Caco-2 (cell line): ENCODE data around the gene CROCC. TPM values are rescaled to one million over a fixed set of nuclear protein-coding genes. Genes with fewer than 3 reads are reported as not detected.

ENCODE experiments used
- BruUV-seq: library from RNA; stranded (reverse); fragments of 400-500 nt; replicated peaks from 2 replicates; lab custom pipeline; 2021; lab: Mats Ljungman, UMichigan
- CTCF ChIA-PET: fragments of 300-600 bp; sonication (Branson Sonifier 250); formaldehyde crosslinking; loops from one replicate; lab custom pipeline; 2022; ENCODE audit warnings: antibody characterized with exemption; lab: Charles Lee
- POLR2A ChIA-PET: fragments of 300-600 bp; sonication (Branson Sonifier 250); formaldehyde crosslinking; loops from one replicate; lab custom pipeline; 2022; ENCODE audit warnings: antibody characterized with exemption; lab: Charles Lee
- DNase-seq, 2 experiments: peaks; one replicate each; pipeline versions ENCODE4 v3.0.0 to v3.0.0-alpha.2; 2020 to 2022
- H3K27me3 ChIP-seq: replicated peaks from 2 replicates; pipeline ENCODE4 v1.6.0; 2011; ENCODE audit warnings: low read length; ENCODE audit not compliant: control insufficient read depth, insufficient read depth
- H3K36me3 ChIP-seq: 2 replicates; pipeline ENCODE4 v1.5.1; 2011; ENCODE audit warnings: low read length; ENCODE audit not compliant: control insufficient read depth, insufficient read depth
- H3K4me1 ChIP-seq: fragments of 250-450 bp; sonication (Bioruptor Pico); 2 replicates; pipeline ENCODE4 v1.5.1; 2020; ENCODE audit warnings: mild to moderate bottlenecking
- H3K4me3 ChIP-seq: 2 replicates; pipeline ENCODE4 v1.5.1; 2011; ENCODE audit warnings: low read depth, mild to moderate bottlenecking, control low read depth, low read length
- H3K9me3 ChIP-seq: fragments of 250-450 bp; sonication (Bioruptor Pico); 2 replicates; pipeline ENCODE4 v1.5.1; 2020; ENCODE audit warnings: mild to moderate bottlenecking, moderate library complexity
- H3K27ac Mint-ChIP-seq: one replicate; pipeline ENCODE4 v1.8.0; 2022; ENCODE audit warnings: mixed read lengths; ENCODE audit not compliant: unreplicated experiment
- H3K27me3 Mint-ChIP-seq: one replicate; pipeline ENCODE4 v1.8.0; 2022; ENCODE audit warnings: mixed read lengths; ENCODE audit not compliant: insufficient read depth, unreplicated experiment
- H3K36me3 Mint-ChIP-seq: one replicate; pipeline ENCODE4 v1.8.0; 2022; ENCODE audit warnings: mild to moderate bottlenecking, mixed read lengths; ENCODE audit not compliant: insufficient read depth, unreplicated experiment
- H3K4me1 Mint-ChIP-seq: one replicate; pipeline ENCODE4 v1.8.0; 2022; ENCODE audit warnings: low read depth, mixed read lengths; ENCODE audit not compliant: unreplicated experiment
- H3K4me3 Mint-ChIP-seq: one replicate; pipeline ENCODE4 v1.8.0; 2022; ENCODE audit warnings: mild to moderate bottlenecking, moderate library complexity, mixed read lengths; ENCODE audit not compliant: unreplicated experiment
- H3K9me3 Mint-ChIP-seq: one replicate; pipeline ENCODE4 v1.8.0; 2022; ENCODE audit warnings: mixed read lengths; ENCODE audit not compliant: unreplicated experiment
- CTCF ChIP-seq, 2 experiments: fragments of 200-600 bp in 1 of 2; IDR thresholded peaks; 1 replicate in 1 of 2; 2 replicates in 1 of 2; pipeline versions ENCODE4 v1.5.1 to v1.8.0; 2011 to 2022; ENCODE audit warnings: antibody characterized with exemption in 1 of 2, control low read depth in 1 of 2, inconsistent platforms in 1 of 2, low read depth in 1 of 2, low read length in 1 of 2, mild to moderate bottlenecking in 1 of 2, moderate library complexity in 1 of 2; ENCODE audit not compliant: insufficient read depth in 1 of 2, severe bottlenecking in 1 of 2, unreplicated experiment in 1 of 2
- intact Hi-C: fragments of 100-400 bp; cut with micrococcal nuclease; formaldehyde crosslinking; loops from one replicate; pipeline ENCODE4 v1.10.0; 2022; ENCODE audit not compliant: unreplicated experiment
- total RNA-seq: library from RNA; stranded (reverse); gene quantifications from 2 replicates; pipeline ENCODE4 v1.2.3, GENCODE V29; 2022

The CROCC gene
- total RNA-seq, 1 experiment from 2014 or later: 7.6 TPM

GRCh38 chr1:16983649-16984048 lies 61.9 kb downstream of the CROCC start:
- H3K4me3 Mint-ChIP-seq: no peak overlapping the region
- H3K4me1 Mint-ChIP-seq: peaks cover 16% of the 10 kb centered on the region
- intact Hi-C loops: no loop called here
- Histone ChIP-seq H3K9me3 (no peaks in the 10 kb centered on the region), H3K36me3 (no peaks in the 10 kb centered on the region), H3K27me3 (no peaks in the 10 kb centered on the region), H3K4me3 (no peak overlapping the region), H3K4me1 (no peaks in the 10 kb centered on the region)
- H3K9me3 Mint-ChIP-seq: no peaks in the 10 kb centered on the region
- DNase-seq: peak in 1 of 2 experiments; percentile 30
- ChIA-PET POLR2A (no interaction called here), CTCF (no interaction called here)
- H3K27me3 Mint-ChIP-seq: no peaks in the 10 kb centered on the region
- BruUV-seq: no TSS peak
- no peaks in the 10 kb centered on the region for H3K36me3 Mint-ChIP-seq
- peak overlapping the region; percentile 7 for H3K27ac Mint-ChIP-seq
- TF ChIP-seq CTCF (IDR thresholded peaks at IDR 0.05; ENCODE audit: insufficient read depth in 1 of 2, low read depth in 1 of 2, low read length in 1 of 2, severe bottlenecking in 1 of 2, unreplicated experiment in 1 of 2): no peak

GRCh38 chr1:16984717-16985116 lies 63.0 kb downstream of the CROCC start:
- no peaks in the 10 kb centered on the region for H3K27me3 ChIP-seq
- Mint-ChIP-seq H3K36me3 (peaks cover 7% of the 10 kb centered on the region), H3K9me3 (no peaks in the 10 kb centered on the region), H3K4me3 (no peak overlapping the region), H3K27ac (no peak overlapping the region), H3K4me1 (peaks cover 16% of the 10 kb centered on the region), H3K27me3 (no peaks in the 10 kb centered on the region)
- no peaks in the 10 kb centered on the region for H3K9me3 ChIP-seq
- BruUV-seq: no TSS peak
- no peak for TF ChIP-seq CTCF (IDR thresholded peaks at IDR 0.05; ENCODE audit: insufficient read depth in 1 of 2, low read depth in 1 of 2, low read length in 1 of 2, severe bottlenecking in 1 of 2, unreplicated experiment in 1 of 2)
- no peak for DNase-seq
- intact Hi-C loops: no loop called here
- ChIA-PET POLR2A (no interaction called here), CTCF (no interaction called here)
- H3K36me3 ChIP-seq: no peaks in the 10 kb centered on the region
- H3K4me3 ChIP-seq: no peak overlapping the region
- H3K4me1 ChIP-seq: no peaks in the 10 kb centered on the region

GRCh38 chr1:16986113-16986512 lies 64.4 kb downstream of the CROCC start:
- BruUV-seq: no TSS peak
- CTCF ChIA-PET: no interaction called here
- Histone ChIP-seq H3K9me3 (no peaks in the 10 kb centered on the region), H3K36me3 (no peaks in the 10 kb centered on the region), H3K4me3 (no peak overlapping the region), H3K4me1 (no peaks in the 10 kb centered on the region), H3K27me3 (no peaks in the 10 kb centered on the region)
- POLR2A ChIA-PET: no interaction called here
- Mint-ChIP-seq H3K27ac (no peak overlapping the region), H3K27me3 (no peaks in the 10 kb centered on the region), H3K36me3 (peaks cover 7% of the 10 kb centered on the region), H3K4me1 (peaks cover 13% of the 10 kb centered on the region), H3K4me3 (no peak overlapping the region), H3K9me3 (no peaks in the 10 kb centered on the region)
- intact Hi-C loops: no loop called here
- no peak for DNase-seq
- no peak for TF ChIP-seq CTCF (IDR thresholded peaks at IDR 0.05; ENCODE audit: insufficient read depth in 1 of 2, low read depth in 1 of 2, low read length in 1 of 2, severe bottlenecking in 1 of 2, unreplicated experiment in 1 of 2)
